Vagina (tissue), 2 donors: Measurements from ENCODE around the gene USP12. TPM values are rescaled to one million over a fixed set of nuclear protein-coding genes. Genes with fewer than 3 reads are reported as not detected.
"Not testable (repeated sequence)": the region's sequence is repeated elsewhere in the genome, so short reads cannot be mapped to it uniquely, and the experiment has no call there.

Experiments
- DNase-seq, 2 donors: peaks; one replicate each; pipeline ENCODE4 v3.0.0-alpha.2; 2017; ENCODE audit errors: extremely low spot score in 2 of 2
- H3K27ac ChIP-seq: fragments of 200-600 bp; sonication (generic); one replicate; pipeline ENCODE4 v1.5.1; 2019
- H3K27me3 ChIP-seq: fragments of 200-600 bp; sonication (generic); one replicate; pipeline ENCODE4 v1.5.1; 2019
- H3K36me3 ChIP-seq, 2 donors: fragments of 200-600 bp; sonication (generic); one replicate each; pipeline ENCODE4 v1.5.1; 2017 to 2019
- H3K4me1 ChIP-seq: fragments of 200-600 bp; sonication (generic); one replicate; pipeline ENCODE4 v1.5.1; 2019
- H3K4me3 ChIP-seq, 2 donors: fragments of 200-600 bp; sonication (generic); 1 replicate in 1 of 2; 2 replicates in 1 of 2; pipeline ENCODE4 v1.5.1; 2016 to 2019
- H3K9me3 ChIP-seq: fragments of 200-600 bp; sonication (generic); one replicate; pipeline ENCODE4 v1.5.1; 2019
- POLR2A ChIP-seq, 2 donors: fragments of 450-650 bp; IDR thresholded peaks; one replicate each; pipeline ENCODE4 v1.6.1; 2017; ENCODE audit warnings: antibody characterized with exemption in 2 of 2, mild to moderate bottlenecking in 2 of 2, moderate library complexity in 2 of 2
- POLR2AphosphoS5 ChIP-seq, 2 donors: sonication (generic); formaldehyde crosslinking; IDR thresholded peaks; one replicate each; pipeline ENCODE4 v1.9.0; 2017; ENCODE audit warnings: antibody characterized with exemption in 2 of 2, mild to moderate bottlenecking in 2 of 2, low read depth in 1 of 2; ENCODE audit not compliant: insufficient read depth in 1 of 2
- intact Hi-C: fragments of 100-400 bp; cut with DNase I; formaldehyde crosslinking; loops from one replicate; pipeline ENCODE4 v1.15.1; 2023
- total RNA-seq: library from RNA; depleted of rRNA; stranded (reverse); fragments of >200 nt; gene quantifications from one replicate; pipeline ENCODE4 v1.2.3, GENCODE V29; 2016
- TF ChIP-seq, protein P1 (sequence below), 3 experiments: fragments of 450-650 bp in 2 of 3; fragments of 200-600 bp in 1 of 3; sonication (generic) in 1 of 3; IDR thresholded peaks; one replicate each; pipeline ENCODE4 v1.5.1; 2017 to 2019; ENCODE audit warnings: antibody characterized with exemption in 3 of 3, mild to moderate bottlenecking in 2 of 3, moderate library complexity in 2 of 3

Gene USP12
- total RNA-seq, 1 donor from 2014 or later, result 20.9 TPM

DNA sequence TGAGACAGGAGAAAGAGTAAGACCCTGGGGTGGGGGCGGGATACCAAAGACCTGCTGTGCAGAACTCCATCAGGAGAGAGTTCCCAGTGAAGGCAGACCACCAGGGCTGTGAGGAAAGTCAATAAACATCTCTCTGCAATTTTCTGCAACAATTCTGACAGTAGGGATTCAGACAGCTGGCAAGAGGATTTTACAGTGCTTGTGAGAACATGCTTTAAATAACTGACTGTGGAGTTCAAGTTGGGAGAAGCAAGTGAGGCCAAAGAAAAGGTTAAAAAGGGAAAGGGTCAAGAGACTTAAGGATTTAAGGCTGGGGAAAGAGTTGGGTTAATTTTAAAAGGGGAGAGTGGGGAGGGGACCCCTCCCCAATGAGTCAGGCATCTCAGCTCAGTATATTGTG is 98.4 kb downstream of the USP12 start:
- peaks cover 10% of the 10 kb centered on the region for H3K4me1 ChIP-seq
- intact Hi-C loops, result no loop called here
- no peak for DNase-seq
- H3K36me3 ChIP-seq, result peaks cover 0 to 19% of the 10 kb centered on the region in 2 donors
- H3K27me3 ChIP-seq, result no peaks in the 10 kb centered on the region
- TF ChIP-seq POLR2AphosphoS5 (IDR thresholded peaks at IDR 0.05; ENCODE audit: insufficient read depth in 1 of 2, low read depth in 1 of 2), result no peak
- TF ChIP-seq, protein P1, sequence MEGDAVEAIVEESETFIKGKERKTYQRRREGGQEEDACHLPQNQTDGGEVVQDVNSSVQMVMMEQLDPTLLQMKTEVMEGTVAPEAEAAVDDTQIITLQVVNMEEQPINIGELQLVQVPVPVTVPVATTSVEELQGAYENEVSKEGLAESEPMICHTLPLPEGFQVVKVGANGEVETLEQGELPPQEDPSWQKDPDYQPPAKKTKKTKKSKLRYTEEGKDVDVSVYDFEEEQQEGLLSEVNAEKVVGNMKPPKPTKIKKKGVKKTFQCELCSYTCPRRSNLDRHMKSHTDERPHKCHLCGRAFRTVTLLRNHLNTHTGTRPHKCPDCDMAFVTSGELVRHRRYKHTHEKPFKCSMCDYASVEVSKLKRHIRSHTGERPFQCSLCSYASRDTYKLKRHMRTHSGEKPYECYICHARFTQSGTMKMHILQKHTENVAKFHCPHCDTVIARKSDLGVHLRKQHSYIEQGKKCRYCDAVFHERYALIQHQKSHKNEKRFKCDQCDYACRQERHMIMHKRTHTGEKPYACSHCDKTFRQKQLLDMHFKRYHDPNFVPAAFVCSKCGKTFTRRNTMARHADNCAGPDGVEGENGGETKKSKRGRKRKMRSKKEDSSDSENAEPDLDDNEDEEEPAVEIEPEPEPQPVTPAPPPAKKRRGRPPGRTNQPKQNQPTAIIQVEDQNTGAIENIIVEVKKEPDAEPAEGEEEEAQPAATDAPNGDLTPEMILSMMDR (IDR thresholded peaks at IDR 0.05), result no peak
- no peak for TF ChIP-seq POLR2A (IDR thresholded peaks at IDR 0.05)
- H3K4me3 ChIP-seq, result no peak overlapping the region
- H3K9me3 ChIP-seq, result no peaks in the 10 kb centered on the region
- H3K27ac ChIP-seq, result no peak overlapping the region

DNA sequence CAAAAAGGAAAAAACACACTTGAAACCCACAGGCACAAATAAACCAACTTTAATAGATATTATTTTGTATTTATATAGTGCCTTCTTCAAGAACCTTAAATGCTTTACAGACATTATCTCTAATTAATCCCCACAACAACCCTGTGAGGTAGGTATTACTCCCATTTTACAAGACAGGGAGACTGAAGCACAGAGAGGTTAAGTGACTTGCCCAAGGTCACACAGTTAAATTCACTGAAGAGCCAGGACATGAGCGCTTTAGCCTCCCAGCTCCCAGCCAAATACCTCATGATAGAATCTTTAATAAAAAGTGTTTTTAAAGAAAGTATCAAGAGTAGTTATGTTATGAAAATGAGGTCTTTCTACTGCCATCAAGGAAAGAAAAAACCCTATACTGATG is 105.5 kb downstream of the USP12 start:
- DNase-seq, intact Hi-C loops, H3K4me3 ChIP-seq, H3K27ac ChIP-seq, H3K4me1 ChIP-seq, H3K27me3 ChIP-seq, H3K9me3 ChIP-seq: not testable (repeated sequence)
- H3K36me3 ChIP-seq, result peaks cover 0 to 12% of the 10 kb centered on the region in 2 donors

DNA sequence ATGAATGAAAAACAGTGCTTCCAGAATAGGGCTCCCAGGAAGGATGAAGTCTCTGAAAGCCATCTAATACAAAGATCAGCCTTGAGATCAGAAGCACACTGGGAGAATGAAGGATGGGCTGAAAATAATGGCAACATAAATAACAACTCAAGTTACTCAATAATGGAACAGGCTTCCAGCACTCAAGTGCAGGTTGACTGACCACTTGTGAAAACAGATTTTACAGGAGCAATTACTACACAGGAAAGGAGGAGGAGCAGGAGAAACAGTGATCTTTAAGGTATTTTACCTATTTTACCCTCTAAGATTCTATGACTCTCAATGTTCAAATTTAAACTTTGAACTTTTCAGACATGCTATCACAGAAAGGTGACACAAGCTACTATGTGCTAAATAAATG is 106.0 kb downstream of the USP12 start:
- no peaks in the 10 kb centered on the region for H3K4me1 ChIP-seq
- intact Hi-C loops, result no loop called here
- H3K27ac ChIP-seq, result no peak overlapping the region
- H3K27me3 ChIP-seq, result no peaks in the 10 kb centered on the region
- peaks cover 0 to 12% of the 10 kb centered on the region in 2 donors for H3K36me3 ChIP-seq
- no peak for TF ChIP-seq POLR2AphosphoS5 (IDR thresholded peaks at IDR 0.05; ENCODE audit: insufficient read depth in 1 of 2, low read depth in 1 of 2)
- no peak for TF ChIP-seq POLR2A (IDR thresholded peaks at IDR 0.05)
- TF ChIP-seq, protein P1 (IDR thresholded peaks at IDR 0.05), result no peak
- H3K4me3 ChIP-seq, result no peak overlapping the region
- H3K9me3 ChIP-seq, result no peaks in the 10 kb centered on the region
- DNase-seq, result no peak

DNA sequence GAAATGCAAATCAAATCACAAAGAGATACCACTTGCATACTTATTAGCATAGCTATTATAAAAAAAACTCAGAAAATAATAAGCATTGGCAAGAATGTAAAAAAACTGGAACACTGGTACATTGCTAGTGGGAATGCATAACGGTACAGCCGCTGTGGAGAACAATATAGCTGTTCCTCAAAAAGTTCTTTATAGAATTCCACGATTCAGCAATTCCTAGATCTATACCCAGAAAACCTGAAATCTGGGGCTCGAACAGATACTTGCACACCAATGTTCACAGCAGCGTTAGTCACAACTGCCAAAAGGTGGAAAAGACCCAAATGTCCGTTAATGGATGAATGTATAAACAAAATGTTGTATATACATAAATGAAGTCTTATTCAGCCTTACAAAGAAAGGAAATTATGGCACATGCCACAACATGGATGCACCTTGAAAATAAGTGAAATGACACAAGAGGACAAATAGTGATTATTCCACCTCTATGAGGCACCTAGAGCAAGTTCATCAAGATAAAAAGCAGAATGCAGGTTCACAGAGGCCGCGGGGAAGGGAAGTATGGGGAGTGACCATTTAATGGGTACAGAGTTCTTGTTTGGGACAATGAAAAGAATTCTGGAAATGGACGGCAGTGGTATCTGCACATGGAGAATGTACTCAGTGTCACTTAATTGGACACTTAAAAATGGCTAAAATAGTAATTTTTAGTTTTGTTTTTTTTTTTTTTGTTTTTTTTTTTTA is 107.2 kb downstream of the USP12 start:
- intact Hi-C loops, result no loop called here
- no peak for TF ChIP-seq POLR2AphosphoS5 (IDR thresholded peaks at IDR 0.05; ENCODE audit: insufficient read depth in 1 of 2, low read depth in 1 of 2)
- TF ChIP-seq, protein P1 (IDR thresholded peaks at IDR 0.05), result no peak
- no peak for TF ChIP-seq POLR2A (IDR thresholded peaks at IDR 0.05)
- no peak overlapping the region for H3K27ac ChIP-seq
- H3K27me3 ChIP-seq, result no peaks in the 10 kb centered on the region
- no peak for DNase-seq
- H3K9me3 ChIP-seq, result no peaks in the 10 kb centered on the region
- no peaks in the 10 kb centered on the region for H3K4me1 ChIP-seq
- H3K36me3 ChIP-seq, result peaks cover 0 to 9% of the 10 kb centered on the region in 2 donors
- H3K4me3 ChIP-seq, result no peak overlapping the region

DNA sequence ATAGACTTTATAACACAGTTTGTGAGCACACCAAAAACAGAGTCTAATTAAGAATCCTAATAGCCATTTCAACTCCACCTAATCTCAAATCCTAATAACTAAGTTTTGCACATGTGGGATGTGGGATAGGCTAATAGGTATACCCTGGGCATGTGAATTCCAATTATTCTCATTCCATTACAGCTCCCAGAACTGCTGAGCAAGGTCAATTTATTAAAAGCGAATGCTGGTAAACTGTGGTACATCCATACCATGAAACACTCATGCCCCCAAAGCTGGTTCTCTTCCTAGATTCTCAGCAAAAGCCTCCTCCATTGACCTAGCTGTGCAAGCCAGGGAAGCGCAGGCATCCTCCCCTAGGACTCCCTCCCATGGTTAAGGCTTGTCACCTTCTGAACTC is 113.8 kb downstream of the USP12 start:
- intact Hi-C loops, result no loop called here
- Histone ChIP-seq H3K27ac (no peak overlapping the region), H3K36me3 (no peaks in the 10 kb centered on the region), H3K4me1 (no peaks in the 10 kb centered on the region), H3K27me3 (no peaks in the 10 kb centered on the region), H3K9me3 (no peaks in the 10 kb centered on the region), H3K4me3 (no peak overlapping the region)
- no peak for TF ChIP-seq POLR2A (IDR thresholded peaks at IDR 0.05)
- TF ChIP-seq, protein P1 (IDR thresholded peaks at IDR 0.05), result no peak
- no peak for TF ChIP-seq POLR2AphosphoS5 (IDR thresholded peaks at IDR 0.05; ENCODE audit: insufficient read depth in 1 of 2, low read depth in 1 of 2)
- DNase-seq, result no peak
